NCI-H446 (cell line): Measurements from ENCODE around the gene MALSU1.
"Not testable (repeated sequence)": the region's sequence is repeated elsewhere in the genome, so short reads cannot be mapped to it uniquely, and the experiment has no call there.

Source experiments
- DNase-seq, 2 experiments: peaks; one replicate each; lab custom pipeline; 2025; lab: John Stamatoyannopoulos, UW

The MALSU1 gene

DNA sequence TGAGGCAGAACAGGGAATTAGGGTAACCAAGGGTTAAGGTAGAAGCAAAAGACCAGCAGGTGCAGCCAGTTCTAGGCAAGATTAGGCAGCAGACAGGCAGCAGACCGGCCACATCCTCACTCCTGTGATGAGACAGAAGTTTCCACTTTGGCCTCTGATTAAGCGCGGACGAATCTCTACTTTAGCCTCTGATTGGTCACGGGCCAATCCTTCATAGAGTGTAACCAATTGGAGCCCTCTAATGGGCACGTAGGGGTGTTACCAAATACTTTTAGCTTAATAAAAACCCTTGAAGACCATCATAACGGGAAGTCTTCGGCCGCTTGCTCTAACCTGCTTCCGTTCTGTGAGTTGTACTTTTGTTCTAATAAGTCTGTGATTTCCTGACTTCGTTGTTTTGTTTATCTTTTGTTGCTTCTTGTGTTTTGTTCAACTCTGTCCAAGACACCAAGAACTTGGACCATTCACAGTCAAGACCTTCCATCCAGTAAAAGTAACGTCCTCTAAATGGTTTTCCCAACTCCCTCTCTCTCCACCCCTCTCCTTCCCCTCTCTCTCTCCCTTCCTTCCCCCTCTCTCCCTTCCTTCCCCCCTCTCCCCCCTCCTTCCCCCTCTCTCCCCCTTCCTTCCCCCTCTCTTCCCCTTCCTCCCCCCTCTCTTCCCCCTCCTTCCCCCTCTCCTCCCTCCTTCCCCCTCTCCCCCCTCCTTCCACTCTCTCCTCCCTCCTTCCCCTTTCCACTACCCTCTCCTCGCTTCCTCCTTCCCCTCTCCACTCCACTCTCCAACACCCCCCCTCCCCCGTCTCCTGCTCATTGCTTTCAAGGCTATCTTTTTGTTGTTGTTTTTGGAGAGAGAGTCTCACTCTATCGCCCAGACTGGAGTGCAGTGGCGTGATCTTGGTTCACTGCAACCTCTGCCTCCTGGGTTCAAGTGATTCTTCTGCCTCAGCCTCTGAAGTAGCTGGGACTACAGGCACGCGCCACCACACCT, 13.2 kb upstream of the MALSU1 start:
- DNase-seq: no peak

DNA sequence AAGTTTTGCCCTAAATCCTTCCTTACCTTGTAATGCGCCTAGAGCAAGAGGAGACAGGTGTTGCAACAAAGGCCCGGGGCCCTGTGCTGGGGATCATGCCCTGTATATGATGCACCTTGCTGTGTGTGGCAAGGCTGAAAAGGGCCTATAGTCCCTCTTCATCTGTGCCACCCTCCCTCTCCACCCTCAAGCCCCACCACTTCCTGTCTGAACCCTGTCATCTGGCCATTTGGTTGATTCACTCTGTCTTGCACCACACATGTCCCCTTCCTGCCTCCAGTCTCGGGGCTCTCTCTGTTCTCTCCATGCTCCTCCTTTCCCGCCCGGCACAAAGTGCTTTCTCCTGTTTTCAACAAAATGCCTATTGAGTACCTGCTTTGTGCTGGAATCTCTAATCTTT, 11.5 kb upstream of the MALSU1 start:
- DNase-seq: no peak

DNA sequence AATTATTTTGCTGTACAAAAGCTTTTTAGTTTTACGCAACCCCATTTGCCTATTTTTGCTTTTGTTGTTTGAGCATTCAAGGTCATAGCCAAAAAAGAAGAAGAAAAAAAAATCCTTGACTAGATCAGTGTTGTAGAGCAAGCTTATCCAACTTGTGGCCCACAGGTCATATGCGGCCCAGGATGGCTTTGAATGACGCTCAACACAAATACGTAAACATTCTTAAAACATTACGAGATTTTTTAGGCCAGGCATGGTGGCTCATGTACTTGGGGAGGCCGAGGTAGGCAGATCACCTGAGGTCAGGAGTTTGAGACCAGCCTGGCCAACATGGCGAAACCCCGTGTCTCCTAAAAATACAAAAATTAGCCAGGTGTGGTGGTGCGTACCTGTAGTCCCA, 8.1 kb upstream of the MALSU1 start:
- DNase-seq: no peak

DNA sequence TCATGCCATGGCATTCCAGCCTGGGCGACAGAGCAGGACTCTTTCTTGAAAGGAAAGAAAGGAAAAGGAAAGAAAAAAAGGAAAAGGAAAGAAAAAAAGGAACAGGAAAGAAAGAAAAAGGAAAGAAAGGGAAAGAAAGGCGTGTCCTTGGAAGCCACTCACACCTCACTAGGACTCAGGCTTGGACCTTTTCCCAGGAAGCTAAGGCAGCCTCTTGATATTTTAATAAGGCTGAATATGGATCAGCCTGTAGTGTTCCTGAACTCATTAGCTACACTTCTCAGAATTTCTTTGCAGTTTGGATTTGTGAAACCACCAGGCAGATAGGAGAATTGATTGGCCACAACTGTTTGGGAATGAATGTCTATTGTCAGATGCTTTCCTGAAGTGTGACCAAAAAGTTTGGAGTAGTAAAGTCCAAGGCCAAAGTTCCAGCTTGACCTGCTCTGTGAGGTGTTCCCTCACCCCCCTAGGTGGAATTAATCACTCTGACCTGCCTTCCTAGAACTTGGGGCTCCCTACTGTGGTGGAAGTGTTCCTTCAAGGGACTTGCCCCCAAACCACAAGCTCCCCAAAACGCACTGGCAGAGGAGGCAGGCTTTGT, 7.1 kb upstream of the MALSU1 start:
- no peak for DNase-seq

DNA sequence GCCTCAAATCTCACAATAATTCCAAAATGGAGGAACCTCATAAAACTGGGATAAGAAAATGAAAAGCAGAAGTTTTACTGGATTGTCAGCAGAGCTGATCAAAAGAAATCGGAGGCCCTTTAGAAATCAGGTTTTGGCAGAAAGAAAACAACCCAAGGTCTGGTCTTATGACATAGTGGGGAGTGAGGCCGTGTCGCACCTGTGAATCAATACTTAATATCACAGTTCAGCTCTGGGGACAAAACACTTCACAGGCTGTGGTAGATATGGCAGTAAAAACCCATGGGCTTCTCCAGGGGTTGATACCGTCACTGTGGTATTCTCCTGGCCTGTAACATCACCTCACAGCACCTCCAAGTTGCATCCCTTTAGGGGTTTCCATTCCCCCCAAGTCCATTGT, 6.5 kb upstream of the MALSU1 start:
- DNase-seq: no peak

DNA sequence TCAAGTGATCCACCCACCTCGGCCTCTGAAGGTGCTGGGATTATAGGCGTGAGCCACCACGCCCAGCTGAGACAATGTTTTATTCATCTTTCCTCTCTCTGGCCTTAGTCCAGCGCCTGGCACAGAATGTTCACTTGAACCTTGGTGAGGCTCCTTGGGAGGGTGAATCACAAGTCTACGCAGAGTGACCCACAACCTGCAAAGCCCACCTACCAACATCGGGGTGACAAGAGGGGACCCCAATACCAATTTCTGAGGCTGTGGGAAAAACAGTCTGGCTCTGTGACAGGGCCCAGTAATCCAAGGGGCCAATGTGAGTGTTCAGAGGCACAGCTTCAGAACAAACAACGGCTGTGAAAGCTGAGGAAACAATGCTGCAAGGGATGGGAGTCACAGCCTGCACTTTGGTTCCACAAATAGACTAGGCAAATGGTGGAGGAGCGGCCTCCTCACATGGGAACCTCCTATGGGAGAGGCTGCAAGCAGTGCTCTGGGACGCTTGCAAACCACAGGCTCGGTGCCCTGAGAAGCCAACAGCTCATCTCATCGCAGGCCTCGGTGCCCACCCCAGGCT, 5.6 kb upstream of the MALSU1 start:
- no peak for DNase-seq

DNA sequence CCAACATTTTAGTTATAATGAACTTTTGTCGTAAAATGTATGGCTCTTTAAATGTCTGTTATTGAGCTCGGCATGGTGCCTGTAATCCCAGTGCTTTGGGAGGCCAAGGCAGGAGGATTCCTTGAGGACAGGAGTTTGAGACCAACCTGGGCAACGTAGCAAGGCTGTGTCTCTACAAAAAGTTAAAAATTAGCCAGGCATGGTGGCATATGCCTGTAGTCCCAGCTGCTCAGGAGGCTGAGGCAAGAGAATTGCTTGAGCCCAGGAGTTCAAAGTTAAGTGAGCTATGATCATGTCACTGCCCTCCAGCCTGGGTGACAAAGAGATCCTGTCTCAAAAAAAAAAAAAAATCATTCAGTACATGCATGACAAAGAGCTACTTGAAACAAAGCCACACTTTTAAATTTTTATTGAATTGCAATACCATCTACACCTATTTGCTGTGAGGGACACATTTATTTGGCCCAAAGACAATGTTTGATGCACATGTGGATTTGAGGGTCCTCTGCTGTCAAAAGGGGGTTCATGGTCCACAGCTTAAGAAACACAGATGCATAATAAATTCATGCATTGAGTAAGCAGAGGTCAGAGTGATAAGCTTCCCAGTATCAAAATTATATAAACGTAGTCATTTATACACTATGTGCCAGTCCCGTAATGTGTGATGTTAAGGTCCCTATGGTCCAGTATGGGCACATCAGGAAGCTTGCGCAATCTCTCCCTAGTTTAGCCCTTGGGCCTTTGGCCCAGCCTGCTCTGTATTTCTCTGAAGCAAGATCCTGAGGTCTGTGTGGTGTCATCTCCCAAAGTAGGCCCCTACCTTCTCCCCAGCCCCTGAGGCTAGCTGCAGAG, 4.4 kb upstream of the MALSU1 start:
- DNase-seq: no peak

DNA sequence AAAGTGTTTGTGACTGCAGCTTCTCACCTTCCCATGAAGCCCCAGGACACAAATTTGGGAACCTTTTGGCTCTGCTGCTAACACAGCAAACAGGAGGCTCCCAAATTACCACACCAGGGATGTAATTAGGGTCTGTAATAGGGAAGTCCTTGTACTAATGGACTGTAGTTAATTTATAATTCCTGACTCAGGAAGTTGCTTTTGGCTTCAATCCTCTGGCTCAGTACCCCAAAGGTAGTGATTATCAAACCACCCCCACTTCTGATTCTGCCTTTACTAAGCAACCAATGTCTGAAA, 3.8 kb upstream of the MALSU1 start:
- DNase-seq: no peak

DNA sequence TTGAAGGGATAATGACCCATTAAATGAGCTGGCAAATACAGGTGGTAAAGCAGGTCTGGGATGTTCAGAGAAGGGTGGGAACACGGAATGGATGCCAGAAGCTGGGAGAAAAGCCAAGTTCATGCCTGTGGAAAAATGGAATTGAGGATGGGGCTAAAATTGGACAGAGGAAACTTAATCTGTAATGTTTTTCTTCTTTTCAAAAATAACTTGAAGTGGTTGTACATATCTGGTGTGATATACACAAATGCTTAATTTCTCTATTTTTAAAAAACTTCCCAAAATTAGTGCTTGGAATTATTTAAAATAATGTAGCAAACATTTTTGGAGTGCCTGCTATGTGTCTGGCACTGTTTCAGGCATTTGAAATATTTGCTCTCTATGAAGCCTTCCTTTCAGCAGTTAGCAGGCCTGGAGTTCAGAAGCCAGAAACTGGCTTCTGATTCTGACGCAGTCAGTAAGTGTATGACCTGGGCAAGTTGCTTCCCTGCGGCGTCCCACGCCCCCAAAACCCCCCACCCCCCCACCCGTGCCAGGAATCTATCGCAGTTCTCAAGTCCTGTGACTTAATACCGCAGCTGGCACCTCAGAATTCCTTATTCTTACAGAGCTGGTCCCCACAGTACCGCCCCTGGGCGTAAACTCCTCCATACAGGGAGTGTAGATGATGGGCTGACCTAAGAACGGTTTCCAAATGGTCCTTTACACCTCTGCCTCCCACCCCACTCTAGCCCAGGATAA, 828 bp upstream of the MALSU1 start:
- DNase-seq: peak; percentile 49 to 67

DNA sequence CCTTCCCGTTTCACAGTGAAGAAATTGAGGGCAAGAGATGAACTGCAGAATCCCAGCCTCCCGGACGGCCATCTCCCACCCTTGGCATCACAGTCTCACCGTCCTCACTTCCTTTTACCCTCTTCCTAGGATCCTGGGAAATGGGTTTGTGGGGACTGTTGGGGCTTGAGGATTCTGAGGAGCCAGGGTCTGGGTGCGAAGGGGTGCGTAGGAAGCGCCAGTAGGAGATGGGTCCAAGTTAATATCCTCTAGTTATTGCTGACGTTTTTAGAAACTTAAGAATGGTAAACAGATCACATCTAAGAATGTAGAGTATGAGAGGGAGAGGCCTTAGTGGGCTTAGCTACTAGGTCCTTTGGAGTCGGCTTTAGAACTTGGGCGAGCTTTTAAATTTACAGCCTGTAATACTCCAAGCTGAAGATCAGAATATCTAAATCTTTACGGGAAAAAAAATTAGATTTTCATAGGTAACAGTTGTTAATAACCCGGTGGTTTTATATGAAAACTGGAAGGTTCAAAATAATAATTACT, 696 bp downstream of the MALSU1 start:
- no peak for DNase-seq

DNA sequence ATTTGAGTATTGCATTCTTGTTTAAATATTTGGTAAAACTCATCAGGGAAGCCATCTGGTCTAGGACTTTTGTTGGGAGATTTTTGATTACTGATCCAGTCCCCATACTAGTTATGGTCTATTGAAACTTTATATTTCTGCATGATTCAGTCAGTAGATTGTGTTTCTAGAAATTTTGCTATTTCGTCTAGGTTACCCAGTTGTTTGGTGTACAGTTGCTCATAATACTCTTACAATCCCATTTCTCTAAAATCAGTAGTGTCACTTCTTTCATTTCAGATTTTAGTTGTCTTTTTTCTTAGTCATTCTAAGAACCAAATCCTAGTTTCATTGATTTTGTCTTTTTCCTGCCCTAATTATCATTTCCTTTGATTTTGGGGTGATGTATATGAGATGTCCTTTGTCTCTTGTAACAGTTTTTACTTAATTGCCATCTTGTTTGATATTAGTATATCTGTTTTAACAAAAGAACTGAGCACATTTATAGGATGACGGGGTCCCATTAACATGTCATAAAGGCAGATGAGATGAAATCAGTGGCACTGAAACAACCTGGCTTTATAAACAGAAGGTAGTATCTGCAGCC, 7.9 kb downstream of the MALSU1 start:
- DNase-seq: no peak

DNA sequence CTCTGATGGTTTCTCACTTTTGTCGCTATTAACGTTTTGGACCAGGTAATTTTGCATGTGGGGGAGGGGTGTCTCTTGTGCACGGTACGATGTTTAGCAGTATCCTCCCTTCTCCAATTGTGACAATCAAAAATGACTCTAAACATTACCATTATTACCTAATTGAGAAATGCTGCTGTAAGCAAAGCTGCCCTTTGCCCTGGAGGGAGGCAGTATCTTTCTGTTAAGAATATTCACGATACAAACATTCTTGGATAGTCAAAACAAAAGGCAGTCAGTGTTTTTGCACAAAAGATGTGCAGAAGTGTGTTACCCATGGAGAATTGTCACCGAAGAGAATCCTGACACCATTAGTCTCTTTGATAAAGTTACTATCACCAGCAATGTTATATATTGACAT, 9.6 kb downstream of the MALSU1 start:
- DNase-seq: no peak

DNA sequence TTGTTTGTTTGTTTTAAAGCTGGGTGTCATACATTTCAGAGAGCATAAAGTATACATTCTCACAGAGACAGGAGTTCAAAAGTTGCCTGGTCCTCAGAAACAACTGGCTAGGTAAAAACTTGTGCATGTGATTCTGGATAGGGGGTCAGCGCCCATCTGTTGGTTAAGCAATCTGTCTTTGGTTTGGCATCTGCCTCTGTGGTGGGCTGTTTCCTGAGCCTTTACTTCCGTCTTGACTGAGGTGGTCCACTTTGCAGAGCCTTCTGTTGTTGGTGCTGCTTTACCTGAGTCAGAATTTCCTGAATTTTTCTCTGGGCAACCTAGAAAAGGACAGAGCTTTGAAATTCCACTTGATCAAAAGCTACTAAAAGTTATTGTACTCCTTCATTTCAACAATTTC, 13.0 kb downstream of the MALSU1 start:
- not testable (repeated sequence) for DNase-seq

DNA sequence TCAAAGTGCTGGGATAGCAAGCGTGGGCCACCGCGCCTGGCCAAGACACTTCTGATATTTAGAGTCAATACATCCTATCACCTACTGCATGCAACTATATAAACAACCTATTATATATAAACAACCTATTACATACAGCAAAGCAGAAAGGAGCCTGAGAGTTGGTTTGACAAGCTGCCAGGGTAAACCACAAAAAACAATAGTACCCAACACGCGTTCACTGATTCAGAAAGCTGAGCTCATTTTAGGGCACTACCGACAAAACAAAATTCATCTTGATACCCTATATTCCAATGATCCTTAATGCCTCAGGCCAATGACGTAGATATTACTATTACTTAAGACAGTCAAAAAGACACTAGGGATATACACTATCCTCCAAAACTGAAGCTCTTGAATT, 16.2 kb downstream of the MALSU1 start:
- no peak for DNase-seq

DNA sequence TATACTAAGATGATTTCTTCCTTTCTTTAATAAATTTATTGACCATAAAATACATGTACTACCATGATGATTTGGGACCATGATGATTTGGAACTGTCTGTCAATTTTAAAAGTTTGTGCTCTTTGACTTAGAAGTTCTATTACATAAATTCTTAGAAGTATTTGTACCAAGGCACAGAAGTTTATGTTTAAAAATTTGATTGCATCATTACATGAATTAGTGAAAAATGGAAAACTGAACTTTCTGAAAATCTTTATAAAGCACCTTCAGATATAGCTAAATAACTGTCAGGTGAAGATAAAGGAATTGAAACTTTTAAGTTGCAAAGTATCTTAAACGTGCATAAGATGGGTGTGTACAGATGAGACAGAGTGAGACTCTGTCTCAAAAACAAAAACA, 32.0 kb downstream of the MALSU1 start:
- DNase-seq: no peak

DNA sequence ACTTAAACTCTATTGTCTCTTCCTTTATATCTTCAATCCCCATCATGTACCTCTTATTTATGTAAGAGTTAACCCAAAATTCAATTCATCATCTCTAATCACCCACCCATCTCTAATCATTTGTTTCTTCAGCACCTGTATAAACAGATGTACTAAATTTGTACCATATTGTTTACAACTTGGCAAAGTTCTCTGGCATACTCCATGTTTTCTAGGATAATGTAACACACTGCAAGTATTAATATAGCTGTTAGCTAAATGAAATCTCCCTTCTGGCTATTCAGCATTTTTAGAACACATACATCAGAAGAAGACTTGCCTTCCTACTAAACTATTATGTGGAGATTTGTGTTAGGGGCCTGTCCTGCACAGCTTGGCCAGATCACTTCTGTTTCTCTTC, 33.1 kb downstream of the MALSU1 start:
- DNase-seq: no peak

DNA sequence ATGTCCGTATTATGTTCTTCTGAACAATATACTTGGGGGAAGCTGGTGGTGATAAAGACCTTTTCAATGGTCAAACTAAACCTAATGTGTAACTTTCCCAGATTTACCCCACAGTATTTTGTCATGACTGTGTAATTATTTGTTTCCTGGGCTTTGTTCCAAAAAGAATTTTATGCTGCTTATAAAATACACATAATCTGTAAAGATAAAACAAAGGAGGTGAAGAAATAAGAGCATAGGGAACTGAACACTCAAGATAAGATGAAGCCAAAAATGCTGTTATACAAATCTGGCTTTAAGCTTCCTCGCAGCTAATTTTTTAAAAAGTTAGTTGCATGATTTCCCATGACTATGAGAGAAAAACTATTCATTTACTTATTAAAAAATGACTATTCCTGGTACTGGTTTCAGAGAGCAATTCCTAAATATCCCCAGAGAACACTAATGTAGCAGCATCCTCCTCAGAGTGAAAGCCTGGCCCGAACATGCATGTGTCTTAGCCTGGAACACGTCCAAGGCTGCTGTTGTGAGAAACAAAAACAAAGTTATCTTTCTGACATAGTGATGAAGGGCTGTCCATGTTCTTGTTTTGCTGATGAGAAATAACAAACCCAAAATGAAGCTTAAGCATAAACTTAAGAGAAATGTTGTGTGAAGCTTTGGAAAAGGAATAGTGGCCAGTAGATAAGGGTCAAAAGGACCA, 33.9 kb downstream of the MALSU1 start:
- peak; percentile 20 to 44 for DNase-seq

DNA sequence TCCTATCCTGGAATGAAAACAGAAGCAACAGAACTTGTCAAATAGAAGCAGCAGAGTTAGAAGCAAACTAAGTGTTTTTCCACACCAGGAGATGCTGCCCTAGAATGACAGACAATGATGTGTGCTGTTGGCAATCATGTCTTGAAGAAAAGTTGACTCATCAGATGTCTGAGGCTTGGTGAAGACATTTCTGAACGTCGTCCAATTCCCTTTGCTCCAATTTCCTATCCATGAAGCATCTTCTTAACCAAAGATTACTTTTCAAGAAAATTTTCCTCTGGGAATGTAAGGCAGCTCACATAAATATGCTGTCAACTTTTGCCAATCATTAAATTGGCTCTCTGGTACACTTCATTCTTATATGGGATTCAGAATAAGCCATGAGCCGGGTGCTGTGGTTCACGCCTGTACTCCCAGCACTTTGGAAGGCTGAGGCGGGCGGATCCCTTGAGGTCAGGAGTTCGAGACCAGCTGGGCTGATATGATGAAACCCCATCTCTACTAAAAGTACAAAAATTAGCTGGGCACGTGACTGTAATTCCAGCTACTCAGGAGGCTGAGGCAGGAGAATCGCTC, 34.6 kb downstream of the MALSU1 start:
- DNase-seq: peak; percentile 20 to 73

DNA sequence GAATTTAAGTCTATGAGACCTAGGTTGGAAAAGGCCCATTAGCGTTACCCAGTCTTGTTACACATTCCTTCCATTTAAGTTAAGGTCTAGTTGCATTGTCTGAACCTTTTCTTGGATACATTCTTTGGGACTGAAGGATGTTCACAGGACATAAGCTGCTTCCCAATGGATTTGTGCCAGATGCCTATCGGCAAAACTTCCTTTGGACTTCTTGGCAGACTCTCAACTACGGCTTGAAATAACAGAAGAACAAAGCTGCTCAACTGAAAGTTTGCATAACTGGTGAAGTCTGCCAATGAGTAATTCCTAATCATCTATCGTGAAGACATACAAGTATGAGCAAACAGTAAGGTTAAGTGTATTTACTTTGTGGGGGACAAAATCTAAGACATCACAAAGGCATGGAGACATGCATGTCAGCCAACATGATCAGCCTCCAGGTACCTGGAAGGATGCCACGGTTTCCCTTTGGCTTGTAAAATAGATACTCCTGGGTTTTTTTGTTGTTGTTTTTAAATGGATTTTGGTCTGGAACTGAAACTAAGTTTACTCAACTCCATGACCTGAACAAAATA, 35.4 kb downstream of the MALSU1 start:
- DNase-seq: peak; percentile 82 to 91

DNA sequence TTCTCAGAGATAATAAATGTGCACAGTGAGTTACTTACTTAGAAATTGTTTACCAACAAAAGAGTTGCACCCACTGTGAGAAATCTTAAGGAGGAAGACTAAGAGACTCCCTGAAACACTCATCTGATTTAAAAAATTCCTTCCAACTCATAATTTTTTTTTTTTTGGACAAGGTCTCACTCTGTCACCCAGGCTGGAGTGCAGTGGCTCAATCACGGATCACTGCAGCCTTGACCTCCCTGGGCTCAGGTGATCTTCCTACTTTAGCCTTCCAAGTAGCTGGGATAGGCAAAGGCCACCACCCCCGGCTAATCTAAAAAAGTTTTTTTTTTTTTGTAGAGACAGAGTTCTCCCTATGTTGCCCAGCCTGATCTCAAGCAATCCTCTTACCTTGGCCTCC, 36.0 kb downstream of the MALSU1 start:
- DNase-seq: no peak
